ENCODE results near the gene PRR19.

The PRR19 gene

GRCh38 chr19:42271861-42272534 is 29.9 kb upstream of the PRR19 start:
- no peak for DNase-seq

- DNase-seq, result no peak
Observed at GRCh38 chr19:42272535-42272897, 29.4 kb upstream of the PRR19 start.

GRCh38 chr19:42272989-42273406 is 28.9 kb upstream of the PRR19 start:
- no peak for DNase-seq

- no peak for DNase-seq
Observed at GRCh38 chr19:42273407-42274064, 28.4 kb upstream of the PRR19 start.

GRCh38 chr19:42274065-42274682 is 27.8 kb upstream of the PRR19 start:
- no peak for DNase-seq

GRCh38 chr19:42275103-42275502 is 26.8 kb upstream of the PRR19 start:
- DNase-seq, result no peak

- no peak for DNase-seq
Observed at GRCh38 chr19:42275517-42275916, 26.4 kb upstream of the PRR19 start.

GRCh38 chr19:42276284-42276683 is 25.6 kb upstream of the PRR19 start:
- DNase-seq, result no peak

- DNase-seq, result no peak
Observed at GRCh38 chr19:42276821-42277220, 25.1 kb upstream of the PRR19 start.

GRCh38 chr19:42277821-42278451 is 24.0 kb upstream of the PRR19 start:
- DNase-seq, result peak; percentile 52

GRCh38 chr19:42278452-42279154 is 23.3 kb upstream of the PRR19 start:
- no peak for DNase-seq

GRCh38 chr19:42279155-42279901 is 22.6 kb upstream of the PRR19 start:
- DNase-seq, result no peak

- peak; percentile 92 for DNase-seq
Observed at GRCh38 chr19:42279902-42280814, 21.8 kb upstream of the PRR19 start.

GRCh38 chr19:42280815-42281145 is 21.2 kb upstream of the PRR19 start:
- peak; percentile 78 for DNase-seq

- peak; percentile 85 for DNase-seq
Observed at GRCh38 chr19:42281146-42281826, 20.6 kb upstream of the PRR19 start.

- peak; percentile 86 for DNase-seq
Observed at GRCh38 chr19:42281827-42282762, 19.8 kb upstream of the PRR19 start.

- DNase-seq, result no peak
Observed at GRCh38 chr19:42282819-42283187, 19.1 kb upstream of the PRR19 start.

GRCh38 chr19:42283188-42284065 is 18.5 kb upstream of the PRR19 start:
- DNase-seq, result peak; percentile 97

- peak; percentile 88 for DNase-seq
Observed at GRCh38 chr19:42284066-42284501, 17.8 kb upstream of the PRR19 start.
